GOT3 (cell line): ENCODE results near the gene SMAD6.
"Not testable (repeated sequence)": the region's sequence is repeated elsewhere in the genome, so short reads cannot be mapped to it uniquely, and the experiment has no call there.

Experiments used
- DNase-seq: peaks from one replicate; lab custom pipeline; 2025; ENCODE audit warnings: mixed read lengths; lab: John Stamatoyannopoulos, UW

SMAD6 gene

GRCh38 chr15:66743204-66743603, 41.2 kb downstream of the SMAD6 start:
- no peak for DNase-seq

DNA sequence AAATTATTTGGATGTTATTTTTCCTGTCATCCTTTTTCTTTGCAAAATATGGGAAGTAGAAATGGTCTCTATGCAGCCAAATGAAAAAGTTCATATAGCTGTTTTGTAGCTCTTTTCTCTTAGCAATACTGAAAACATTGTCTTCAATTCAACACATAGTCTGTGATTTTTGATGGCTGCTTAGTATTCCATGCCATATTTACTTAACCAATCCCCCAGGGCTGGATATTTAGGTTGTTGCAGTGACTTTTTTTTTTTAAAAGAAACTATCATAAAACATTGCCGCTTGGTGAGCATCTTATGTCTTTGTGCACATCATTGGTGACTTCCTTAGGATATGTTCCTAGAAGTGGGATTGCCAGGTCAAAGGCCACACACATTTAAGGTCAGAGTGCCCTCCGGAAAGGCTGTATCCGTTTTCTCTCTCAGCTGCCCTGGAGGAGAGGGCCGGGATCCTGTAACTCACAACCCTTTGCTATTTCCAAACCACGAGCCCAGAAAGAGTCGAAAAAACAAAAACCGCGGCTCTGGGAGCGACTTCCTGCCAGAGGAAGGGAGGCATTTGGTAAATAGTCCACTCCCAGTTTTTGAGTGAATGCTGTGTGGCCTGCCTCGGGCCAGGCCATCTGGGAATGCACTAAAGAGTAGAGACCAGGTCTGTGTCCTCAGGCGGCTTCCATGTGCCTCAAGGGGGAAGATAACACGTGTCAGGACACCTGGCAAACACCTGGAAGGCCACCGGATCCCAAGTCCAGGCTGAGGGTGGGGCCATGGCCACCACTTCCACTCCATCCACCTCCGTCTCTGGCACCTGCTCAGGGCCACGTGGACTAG, 41.9 kb downstream of the SMAD6 start:
- DNase-seq = no peak

GRCh38 chr15:66744610-66745279, 42.7 kb downstream of the SMAD6 start:
- DNase-seq = no peak

DNA sequence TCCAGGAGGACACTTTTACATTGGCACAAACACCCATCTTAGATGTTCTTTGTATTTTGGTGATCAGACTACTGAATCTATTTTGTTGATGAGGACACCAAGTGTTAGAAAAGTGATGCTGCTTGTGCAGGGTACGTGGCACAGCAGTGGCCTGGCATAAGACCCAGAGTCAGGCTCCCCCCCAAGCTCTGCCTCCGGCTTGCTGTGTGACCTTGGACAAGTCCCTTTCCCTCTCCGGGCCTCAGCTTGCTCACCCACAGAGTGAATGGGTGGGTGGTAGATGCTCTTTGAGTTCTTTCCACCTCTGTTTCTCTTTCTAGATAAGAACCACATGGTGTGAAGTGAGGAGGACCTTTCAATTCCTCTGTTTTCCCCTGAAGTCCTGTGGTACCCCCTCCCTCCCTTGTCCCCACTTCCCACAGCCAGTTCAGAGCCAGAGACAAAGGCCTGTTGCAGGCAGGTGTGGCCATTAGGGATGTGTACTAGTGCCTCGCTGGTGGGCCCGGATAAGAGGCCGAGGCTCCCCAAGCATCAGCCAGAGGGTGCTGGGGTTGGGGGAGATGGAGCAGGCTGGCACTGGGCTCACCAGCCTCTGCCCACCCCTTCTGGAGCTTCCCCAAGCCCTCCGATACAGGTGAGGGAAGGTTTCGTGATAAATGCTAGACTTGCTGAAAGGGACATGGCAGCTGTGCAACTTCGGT, 43.6 kb downstream of the SMAD6 start:
- no peak for DNase-seq

DNA sequence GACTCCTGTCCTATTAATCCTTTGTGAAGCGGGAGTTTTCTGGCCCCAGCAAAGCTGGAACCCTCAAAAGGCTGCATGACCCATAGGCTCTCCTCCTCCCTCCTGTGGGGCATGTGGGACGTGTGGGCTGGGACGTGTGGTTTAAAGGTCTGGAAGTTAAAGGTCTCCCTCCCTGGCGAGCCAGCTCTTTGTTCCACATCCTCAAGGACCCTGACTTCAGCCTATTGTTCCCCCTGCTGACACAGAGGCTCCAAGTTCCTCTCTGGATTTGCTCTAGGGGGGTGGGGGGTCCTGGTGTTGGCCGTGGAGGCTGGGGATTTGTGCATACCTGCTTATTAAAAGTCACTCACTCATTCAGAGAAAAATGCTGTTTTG, 44.2 kb downstream of the SMAD6 start:
- no peak for DNase-seq

GRCh38 chr15:66747223-66747622, 45.2 kb downstream of the SMAD6 start:
- no peak for DNase-seq

DNA sequence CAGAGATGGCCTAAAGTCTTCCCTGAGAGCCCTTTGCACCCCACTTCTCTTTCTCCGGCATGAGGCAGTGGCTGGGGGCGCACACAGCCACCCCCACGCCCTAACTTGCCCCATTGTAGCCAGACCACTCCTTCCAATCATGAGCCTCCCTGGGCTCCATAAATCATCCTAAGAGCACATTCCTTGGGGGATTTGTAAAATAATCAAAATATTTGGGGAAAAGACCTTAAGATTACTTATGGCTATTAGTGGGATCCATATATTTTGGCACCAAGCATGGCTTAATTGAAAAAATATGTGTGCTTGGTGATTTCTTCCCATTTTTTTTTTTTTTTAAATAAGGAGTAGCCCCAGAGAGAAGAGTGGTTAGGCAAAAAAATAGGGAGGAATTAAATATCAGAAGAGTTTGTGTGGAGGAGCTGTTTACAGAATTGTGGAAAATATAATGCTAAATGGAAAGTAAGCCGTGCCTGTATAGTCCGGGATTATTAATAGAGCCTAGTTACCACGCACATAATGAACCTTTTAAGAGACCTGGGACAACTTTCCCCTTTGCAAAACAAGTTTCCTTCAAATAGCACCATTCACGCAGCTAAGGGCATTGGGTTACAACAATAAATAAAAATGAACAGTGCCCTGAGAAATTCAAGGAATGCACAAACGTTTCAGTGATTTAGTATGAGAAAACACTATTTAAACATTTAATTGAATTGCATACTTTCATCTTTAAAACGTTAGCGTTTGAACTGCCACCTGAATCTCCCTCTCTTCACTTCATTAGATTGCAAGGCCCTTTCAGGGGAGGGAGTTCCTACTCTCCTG, 46.1 kb downstream of the SMAD6 start:
- DNase-seq = no peak

DNA sequence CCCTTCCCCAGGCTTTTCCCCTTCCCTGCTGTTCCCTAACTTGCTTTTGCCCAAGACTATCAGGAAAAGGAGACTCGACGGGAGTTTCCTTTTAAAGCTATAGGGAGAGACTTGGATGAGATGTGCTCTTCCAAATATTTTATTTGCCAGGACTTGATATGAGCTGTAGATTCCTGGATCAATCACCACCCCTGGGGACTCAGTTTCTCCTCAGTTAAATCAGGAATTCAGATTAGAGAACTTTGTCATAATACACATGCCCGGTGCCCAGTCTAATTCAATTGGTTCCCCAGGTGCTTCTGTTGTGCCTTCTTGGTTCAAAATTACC, 46.6 kb downstream of the SMAD6 start:
- DNase-seq = no peak

GRCh38 chr15:66749841-66750575, 48.0 kb downstream of the SMAD6 start:
- DNase-seq = no peak

- no peak for DNase-seq
Measured at GRCh38 chr15:66750609-66751008, 48.6 kb downstream of the SMAD6 start.

- no peak for DNase-seq
Measured at GRCh38 chr15:66751579-66751978, 49.5 kb downstream of the SMAD6 start.

DNA sequence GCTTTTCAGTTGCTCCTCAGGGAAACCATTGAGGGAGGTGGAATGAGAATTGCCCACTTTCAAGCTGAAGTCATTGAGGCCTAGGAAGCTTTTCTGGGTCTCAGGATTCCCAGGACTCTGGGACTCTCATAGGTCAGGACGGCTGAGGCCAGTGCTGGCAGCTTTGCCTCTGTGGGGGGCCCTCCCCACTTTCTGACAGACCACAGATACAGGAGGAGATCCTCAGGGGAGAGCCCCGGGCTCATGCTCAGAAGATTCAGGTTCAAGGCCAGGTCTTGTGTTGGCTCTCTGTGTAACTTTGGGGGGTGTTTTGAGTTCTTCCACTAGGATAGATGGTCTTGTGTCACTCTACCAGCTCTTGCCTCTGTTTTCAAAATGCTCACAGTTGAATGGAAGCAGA, 50.0 kb downstream of the SMAD6 start:
- no peak for DNase-seq

DNA sequence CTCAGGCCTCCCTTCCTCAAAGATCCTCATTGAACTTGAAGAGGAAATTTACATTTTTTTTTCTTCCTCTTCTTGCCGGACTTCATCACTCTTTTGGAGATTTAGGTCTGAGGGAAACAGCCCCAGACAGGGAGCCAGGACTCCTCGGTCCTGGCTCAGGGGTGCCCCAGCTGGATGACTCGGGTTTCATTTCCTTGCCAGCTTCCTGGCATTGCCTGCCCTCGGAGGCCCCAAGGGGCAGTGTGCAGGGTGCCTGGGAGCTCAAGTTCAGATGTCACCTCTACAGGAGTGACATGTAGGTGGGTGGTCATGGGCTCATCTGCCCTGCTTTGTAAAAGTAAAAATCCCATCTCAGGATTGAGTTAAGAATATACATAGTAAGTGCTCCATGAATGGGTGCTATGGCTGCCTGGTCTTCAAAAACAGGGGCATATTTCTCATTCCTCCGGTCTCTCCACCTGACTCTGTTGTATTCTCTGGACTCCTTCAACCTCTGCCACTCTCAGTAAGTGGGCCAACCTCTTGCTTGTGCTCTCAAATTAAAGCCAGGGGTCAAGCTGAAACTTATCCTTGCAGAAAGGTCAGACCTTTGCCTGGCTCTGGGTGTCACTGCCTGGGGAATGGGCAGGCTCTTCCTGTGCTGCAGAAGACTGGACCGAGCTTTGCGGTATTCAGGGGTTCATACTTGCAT, 51.8 kb downstream of the SMAD6 start:
- DNase-seq = no peak

DNA sequence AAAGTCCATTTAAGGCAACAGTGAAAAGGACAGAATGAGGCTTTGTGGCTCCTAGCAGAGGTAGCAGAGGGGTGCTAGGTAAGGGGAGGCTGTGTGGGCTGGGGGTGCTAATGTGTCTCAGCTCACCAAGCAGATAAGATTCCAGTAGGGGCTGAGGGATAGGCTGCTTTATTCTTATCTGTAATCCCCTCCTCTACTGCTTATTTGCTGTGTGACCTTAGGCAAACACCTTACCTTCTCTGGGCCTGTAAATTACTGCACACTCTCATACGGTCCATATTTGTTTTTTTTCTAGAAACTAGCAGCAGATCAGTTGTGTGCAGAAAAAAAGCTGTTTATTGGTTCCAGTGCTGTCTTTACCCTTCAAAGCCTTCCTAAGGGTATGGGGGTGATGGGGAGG, 52.8 kb downstream of the SMAD6 start:
- DNase-seq = no peak

- no peak for DNase-seq
Measured at GRCh38 chr15:66755298-66756068, 53.4 kb downstream of the SMAD6 start.

DNA sequence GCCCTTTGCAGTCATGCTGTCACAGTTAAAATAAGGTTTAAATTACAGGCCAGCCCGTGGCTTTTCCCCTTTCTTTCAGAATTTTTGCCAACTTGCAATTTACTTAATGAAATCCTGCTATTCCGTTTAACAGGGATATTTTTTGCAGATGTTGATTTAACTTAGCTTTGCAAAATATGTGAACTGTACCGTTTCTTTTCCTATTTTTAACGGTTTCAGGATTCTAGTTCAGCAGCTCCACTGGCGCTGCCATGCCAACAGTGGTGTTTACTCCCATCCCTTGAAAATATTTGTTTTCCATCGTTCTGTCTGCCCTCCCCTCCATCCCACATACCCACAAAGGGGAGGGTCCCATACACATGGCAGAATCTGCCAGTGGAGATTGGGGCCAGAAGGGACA, 54.3 kb downstream of the SMAD6 start:
- no peak for DNase-seq

DNA sequence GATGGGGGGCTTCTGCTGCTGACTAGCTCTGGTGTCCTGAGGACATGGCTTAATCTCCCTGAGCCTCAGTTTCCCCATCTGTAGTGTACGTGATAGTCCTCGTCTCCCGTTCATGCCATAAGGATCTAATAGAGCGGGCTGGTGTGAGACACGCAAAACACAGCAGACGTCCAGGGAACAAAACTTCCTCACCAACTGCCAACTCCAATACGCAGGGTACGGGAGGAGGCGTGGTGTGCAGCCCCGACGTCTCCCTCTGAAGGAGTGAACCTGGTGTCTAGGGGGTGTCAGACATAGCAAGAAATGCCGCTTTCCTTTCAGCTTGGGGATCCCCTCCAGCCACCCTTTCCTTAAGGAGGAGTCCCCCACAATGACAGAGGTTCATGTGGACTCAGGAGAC, 55.0 kb downstream of the SMAD6 start:
- no peak for DNase-seq

DNA sequence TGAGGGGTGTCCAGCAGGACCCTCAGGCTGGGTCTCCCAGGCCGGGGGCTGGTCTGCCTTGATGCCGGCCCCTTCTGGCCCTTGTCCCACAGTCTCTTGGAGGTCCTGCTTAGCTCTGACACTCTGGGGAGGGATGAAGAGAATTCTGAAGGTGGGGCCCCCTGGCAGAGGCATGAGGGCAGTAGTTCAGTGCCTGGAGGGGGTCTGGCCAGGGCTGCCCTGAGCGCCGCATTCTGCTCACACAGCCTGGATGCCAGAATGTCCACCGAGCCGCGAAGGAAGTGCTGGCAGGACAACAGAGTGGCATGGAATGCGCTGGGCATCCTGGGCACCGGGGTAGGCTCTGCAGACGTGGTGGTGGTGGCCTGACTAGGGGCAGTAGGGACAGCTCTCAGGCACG, 55.5 kb downstream of the SMAD6 start:
- DNase-seq = no peak

GRCh38 chr15:66758217-66758616, 56.2 kb downstream of the SMAD6 start:
- DNase-seq = not testable (repeated sequence)

- DNase-seq = no peak
Measured at GRCh38 chr15:66758844-66759243, 56.8 kb downstream of the SMAD6 start.
